GM12874 (cell line): ENCODE results near the gene MAML3.

Experiments used
- TF ChIP-seq, protein P1 (sequence below): IDR thresholded peaks from 2 replicates; pipeline ENCODE4 v1.5.1; 2011; ENCODE audit warnings: low read depth, mild to moderate bottlenecking, control low read depth, low read length, moderate library complexity; ENCODE audit not compliant: insufficient read depth

The MAML3 gene

DNA sequence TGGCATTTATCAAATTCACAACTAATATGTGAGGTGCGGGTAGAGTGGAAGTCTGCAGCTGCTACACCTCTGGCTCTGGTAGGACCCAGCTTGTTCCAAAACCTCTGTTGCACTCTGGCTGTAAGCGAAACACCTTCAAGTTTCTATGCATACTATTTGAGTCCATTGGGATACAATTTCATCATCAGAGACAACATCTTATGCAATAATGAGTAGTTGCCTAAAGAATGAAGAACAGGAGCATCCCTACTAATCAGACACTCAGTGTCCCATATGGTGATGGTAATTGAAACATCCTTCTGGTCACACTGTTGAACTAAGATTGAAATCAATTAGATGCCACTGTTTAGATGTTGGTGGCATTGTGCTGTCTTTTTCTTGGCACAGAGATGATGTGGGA lies 309.9 kb downstream of the MAML3 start:
- TF ChIP-seq, protein P1, sequence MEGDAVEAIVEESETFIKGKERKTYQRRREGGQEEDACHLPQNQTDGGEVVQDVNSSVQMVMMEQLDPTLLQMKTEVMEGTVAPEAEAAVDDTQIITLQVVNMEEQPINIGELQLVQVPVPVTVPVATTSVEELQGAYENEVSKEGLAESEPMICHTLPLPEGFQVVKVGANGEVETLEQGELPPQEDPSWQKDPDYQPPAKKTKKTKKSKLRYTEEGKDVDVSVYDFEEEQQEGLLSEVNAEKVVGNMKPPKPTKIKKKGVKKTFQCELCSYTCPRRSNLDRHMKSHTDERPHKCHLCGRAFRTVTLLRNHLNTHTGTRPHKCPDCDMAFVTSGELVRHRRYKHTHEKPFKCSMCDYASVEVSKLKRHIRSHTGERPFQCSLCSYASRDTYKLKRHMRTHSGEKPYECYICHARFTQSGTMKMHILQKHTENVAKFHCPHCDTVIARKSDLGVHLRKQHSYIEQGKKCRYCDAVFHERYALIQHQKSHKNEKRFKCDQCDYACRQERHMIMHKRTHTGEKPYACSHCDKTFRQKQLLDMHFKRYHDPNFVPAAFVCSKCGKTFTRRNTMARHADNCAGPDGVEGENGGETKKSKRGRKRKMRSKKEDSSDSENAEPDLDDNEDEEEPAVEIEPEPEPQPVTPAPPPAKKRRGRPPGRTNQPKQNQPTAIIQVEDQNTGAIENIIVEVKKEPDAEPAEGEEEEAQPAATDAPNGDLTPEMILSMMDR = no peak

DNA sequence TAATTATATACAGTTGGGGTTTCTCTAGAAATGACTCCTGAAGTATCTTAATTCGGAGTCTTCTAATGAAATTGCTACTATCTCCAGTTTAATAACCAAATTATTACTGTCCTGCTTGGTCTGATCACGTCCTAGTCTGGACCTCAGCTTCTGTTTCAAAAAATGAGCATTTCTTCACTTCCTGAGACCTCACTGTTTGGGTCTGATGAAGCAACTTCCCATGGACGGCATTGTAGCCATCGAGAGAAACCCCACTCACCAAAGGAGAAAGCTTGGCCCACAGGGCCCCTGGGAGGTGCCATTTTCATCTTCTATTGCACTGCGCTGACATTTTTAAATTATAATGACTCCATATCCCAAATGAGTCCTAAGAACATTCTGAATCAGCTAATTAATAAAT lies 310.3 kb downstream of the MAML3 start:
- TF ChIP-seq, protein P1 = no peak

DNA sequence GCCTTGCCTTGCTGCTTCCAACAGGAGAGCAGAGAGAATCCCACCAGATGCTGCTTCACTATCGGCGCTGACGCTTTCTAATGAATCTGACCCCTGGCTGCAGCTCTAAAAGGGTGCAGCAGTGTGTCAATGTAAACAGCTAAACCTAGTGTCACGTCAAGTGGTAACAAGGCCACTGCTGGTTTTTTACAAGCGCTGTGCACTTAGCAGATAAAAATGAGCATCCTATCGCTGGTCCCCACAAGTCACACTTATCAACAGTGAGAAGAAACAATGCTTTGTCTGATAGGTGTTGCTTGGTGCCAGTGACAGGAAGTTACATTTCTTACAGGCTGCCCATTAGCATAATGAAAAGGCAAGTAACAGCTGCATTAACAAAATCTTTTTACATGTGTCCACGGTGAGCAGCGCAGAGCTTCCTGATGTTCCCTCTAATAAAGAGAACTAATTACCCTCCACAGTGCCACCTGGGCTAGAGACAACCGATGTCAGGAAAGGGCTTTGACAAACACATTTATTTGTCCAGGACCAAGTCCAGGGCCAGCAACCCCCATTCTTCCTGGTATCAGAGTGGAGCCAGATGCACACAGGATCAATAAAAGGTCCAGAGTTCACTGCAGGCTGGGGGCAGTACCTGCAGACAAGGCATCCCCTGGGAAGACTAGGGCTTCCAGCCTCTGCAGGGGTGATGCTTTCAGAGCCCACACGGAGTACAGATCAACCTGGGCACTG lies 312.4 kb downstream of the MAML3 start:
- TF ChIP-seq, protein P1 = no peak

DNA sequence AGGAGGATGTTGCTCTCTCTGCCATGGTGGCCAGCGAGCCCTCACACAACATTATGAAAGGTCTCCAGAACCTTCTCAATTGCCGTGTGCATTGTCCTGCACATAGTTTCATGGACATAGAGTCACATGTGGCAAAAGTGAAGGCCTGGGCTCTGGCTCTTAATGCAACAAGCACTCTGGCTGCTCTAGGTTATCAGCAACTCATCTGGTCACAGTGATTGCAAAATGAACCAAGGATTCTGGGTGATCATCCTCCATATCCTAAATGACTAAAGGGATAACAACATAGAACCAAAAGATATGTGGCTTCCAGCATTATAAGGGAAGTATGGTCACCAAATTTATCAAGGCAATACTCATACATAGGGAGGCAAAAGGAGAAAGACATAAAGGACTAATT lies 313.2 kb downstream of the MAML3 start:
- TF ChIP-seq, protein P1 = no peak

DNA sequence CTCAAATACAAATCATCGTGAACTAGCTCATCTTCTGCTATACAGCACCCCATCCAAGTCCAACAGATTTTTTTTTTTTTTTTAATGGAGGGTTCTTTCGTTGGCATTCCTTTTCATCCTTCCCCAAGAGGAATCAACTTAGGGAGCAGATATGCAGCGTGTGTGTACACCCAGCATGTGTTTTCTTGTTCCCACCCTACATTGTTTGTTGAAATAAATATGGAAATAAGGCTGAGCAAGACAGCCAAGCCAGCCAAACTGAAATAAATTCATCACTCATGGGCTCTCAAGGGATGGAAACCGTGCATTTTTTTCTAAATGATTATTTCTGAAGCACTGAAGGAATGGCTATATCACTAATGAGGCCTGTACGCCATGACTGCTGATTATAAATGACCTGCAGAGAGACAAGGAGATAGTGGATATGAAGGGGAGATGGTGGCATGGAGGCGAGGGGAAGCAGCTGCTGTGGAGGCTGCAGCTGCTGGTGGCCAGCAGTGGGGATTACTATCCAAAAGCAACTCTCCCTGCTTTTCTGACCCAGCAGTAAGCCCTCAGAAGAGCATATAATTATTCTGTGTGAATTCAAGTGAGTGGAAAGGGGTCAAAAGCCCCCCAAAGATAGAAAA lies 314.5 kb downstream of the MAML3 start:
- TF ChIP-seq, protein P1 = no peak

DNA sequence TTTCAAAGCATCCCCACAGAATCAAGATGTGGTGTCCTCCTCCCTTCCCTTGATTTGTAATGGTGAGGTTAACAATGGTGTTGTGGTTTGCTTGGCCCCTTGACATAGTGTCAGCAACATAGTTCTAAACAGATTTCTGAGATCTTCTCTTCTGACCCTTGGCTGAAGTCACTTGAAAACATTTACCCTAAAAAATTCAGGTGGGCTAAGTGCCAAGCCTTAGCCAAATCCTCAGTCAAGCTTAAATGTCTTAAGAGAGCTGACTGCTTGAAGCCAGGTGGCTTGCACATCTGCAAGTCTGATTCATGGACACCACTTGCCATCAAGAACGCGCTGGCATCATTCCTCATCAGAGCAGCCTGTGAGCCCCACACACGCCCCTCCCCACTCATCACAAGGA lies 315.2 kb downstream of the MAML3 start:
- TF ChIP-seq, protein P1 = no peak

DNA sequence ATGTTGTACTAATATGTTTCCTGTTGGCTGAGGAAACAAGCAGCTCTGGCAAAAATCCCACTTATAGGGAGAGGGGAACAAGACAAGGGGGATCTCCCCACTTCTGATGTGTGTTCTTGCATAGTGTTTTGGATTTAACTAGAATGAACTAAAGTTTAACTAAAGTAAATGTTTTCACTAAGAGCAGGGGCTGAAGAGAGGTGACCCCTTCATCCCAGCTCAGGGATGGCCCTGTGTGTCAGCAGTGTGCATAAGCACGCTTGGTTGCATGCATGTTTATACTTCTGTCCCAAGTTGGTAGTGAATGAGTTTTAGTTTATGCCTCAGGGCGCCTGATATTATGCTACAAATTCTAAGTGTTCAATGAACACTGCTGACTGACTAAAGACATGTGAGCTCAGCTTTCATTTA lies 319.0 kb downstream of the MAML3 start:
- TF ChIP-seq, protein P1 = no peak
